Measurements from ENCODE around the gene ZMYM2. TPM values are rescaled to one million over a fixed set of nuclear protein-coding genes. Genes with fewer than 3 reads are reported as not detected.
A peak's percentile ranks its signal among the peaks of the same experiment; 100 is the strongest.
"Not testable (repeated sequence)": the region's sequence is repeated elsewhere in the genome, so short reads cannot be mapped to it uniquely, and the experiment has no call there.

Gene ZMYM2
- total RNA-seq, result 10 to 100 TPM; 49.0 to 55.4 TPM
- long read RNA-seq, full-length matches to known transcripts, result 1 of 16 reads
- long read RNA-seq, partial matches to known transcripts, result 8 of 16 reads
- long read RNA-seq, other reads (novel, unspliced or antisense), result 7 of 16 reads

DNA sequence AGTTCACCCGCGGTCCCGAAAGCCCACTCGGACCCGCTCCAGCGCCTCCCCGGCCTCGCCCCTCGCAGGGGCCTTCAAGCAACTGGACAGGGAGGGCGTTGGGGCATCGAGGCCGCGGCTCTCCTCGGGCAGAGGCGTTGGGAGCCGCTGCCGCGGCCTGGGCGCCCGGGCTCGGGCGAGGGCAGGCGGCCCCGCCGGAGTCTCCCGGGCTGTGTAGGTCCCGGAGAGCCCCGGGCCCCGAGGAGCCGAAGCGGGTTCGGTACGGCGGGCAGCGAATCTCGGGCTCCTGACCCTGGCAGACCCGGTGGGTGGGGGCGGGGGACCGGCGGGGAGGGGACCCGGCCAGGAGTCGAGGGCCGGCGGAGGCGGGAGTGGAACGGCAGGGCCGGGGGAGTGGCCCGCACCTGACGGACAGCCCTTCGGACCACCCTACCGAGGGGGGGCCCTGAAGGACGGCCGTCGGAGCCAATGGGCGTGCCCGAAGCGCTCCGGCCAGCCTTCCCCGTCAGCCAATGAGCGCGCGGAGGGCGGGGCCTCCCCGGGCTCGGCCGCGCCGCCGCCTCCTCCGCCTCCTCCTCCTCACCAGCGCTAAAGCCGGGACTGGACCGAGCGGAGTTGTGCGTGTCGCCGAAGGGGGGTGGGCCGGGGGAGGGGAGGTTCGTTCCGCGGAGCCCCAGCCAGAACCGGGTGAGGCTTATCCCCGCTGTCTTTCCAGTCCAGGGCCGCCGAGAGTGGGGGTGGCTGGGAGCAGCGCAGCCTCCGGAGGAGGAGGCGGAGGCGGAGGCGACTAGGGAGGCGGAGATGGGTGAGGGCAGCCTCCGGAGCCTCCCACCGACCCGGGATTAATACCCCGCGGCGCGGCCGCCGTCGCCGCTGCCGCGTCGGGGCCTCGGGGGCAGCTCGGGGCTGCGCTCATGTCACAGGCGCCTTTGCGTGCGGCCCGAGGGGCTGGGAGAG lies at the start of gene ZMYM2:
Gene ZMYM2 (plus strand): TSS at position 573 of the 957 bp plus-strand sequence. CDS start 34,346 bp downstream, outside the sequence.
- ATAC-seq (peak; percentile 95 to 96), DNase-seq (peak; percentile 98)
- intact Hi-C loops (cut with DNase I), result loop anchor here in 1 of 2 donors (5.0 kb wide), 1 partner anchor 96 kb away; the partner anchor contains the start of gene ZMYM5

DNA sequence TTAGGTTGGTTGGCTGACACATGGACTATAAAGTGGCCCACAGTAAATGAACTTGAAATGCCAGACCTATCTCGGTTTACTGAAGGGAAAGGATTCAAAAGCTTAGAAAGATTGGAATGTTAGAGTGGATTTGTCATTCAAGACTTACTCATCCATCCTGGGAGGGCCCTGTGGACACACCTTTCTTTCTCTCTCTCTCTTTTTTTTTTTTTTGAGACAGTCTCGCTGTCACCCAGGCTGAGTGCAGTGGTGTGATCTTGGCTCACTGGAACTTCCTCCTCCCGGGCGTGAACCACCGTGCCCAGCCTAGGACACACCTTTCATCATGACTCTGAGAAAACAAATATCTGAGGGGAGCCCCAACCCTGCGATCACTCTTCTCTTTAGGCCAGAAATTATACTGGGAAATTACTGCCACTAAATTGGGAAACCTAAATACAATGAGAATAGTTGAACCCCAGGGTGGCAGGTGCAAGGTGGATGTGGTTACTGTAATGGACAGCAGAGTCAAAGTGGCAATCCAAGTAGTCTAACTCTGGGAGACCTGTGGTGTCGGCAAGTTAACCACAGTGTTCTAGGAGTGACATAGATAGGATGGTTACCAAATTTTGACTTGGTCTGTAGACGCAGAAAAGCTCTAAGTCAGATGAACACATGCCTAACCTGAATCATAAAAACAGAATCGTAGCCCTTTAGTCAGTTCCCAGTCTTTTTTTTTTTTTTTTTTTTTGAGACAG lies 48.0 kb upstream of the ZMYM2 start:
- intact Hi-C loops (cut with DNase I), result no loop called here
- no peak for DNase-seq
- no peak for ATAC-seq

DNA sequence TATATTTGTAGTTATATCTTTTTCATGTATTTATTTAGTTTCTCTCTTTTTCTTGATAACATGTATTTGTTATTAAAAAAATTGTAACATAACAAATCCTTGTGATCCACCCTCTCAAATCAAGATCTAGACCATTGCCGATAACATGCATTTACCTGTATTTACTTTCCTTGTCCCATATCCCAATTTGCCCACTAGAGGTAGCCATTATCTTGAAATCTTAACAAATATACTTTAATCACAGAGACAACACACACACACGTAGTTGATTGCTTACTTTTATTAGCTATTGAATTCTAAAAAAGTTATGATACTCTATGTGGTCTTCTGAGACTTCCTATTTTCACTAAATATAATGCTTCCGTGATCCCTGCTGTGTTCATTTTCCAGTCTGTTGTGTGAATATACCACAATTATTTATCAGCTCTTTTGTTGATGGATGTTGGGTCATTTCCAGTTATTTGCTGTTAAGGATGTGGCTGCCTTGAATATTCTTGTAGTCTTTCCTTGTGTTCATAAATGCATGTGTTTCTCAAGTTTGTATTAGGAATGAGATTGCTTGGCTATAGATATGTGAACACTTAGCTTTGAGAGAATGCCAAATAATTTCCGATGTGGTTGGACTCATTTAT lies 31.3 kb upstream of the ZMYM2 start:
- no peak for ATAC-seq

DNA sequence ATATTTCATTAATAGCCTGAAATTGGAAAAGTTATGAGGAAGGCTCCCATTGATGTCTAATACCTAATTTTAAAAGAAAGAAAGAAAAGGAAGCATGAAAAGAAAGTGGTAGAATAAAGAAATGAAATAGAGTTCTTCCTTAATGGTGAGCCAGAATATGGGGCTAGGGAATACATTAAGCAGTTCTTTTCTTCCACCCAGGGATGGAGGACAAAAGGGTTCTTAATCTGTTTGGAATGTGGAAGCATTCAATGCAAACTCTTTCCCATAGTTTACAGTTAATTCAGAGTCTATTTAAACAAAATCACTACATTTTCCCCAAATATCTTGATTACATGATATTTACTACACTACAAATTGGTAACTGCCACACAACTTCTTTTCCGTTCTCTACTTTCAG lies 18.4 kb upstream of the ZMYM2 start:
- ATAC-seq (no peak), DNase-seq (no peak)
- intact Hi-C loops (cut with DNase I), result no loop called here

More for the DNA sequence above, 31.3 kb upstream of the ZMYM2 start:
- intact Hi-C loops (cut with DNase I), result no loop called here
- DNase-seq, result no peak

- no peak for ATAC-seq
- DNase-seq, result no peak
- intact Hi-C loops (cut with DNase I), result no loop called here
Measured at GRCh38 chr13:19950374-19950773, 8.2 kb upstream of the ZMYM2 start.

DNA sequence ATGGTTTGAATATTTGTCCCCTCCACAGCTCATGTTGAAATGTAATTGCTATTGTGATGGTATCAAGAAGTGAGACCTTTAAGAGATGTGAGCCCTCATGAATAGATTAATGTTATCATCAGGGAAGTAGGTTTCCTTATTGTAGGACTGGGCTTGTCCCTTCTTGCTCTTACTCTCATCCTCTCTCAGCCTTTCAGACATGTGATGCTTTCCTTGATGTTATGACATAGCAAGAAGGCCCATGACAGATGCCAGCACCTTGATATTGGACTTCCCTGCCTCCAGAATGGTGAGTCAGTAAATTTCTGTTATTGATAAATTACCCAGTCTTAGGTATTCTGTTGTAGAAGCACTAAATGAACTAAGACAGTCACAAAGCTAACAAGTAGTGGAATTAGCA lies 5.7 kb upstream of the ZMYM2 start:
- ATAC-seq (no peak), DNase-seq (no peak)
- intact Hi-C loops (cut with DNase I), result no loop called here

DNA sequence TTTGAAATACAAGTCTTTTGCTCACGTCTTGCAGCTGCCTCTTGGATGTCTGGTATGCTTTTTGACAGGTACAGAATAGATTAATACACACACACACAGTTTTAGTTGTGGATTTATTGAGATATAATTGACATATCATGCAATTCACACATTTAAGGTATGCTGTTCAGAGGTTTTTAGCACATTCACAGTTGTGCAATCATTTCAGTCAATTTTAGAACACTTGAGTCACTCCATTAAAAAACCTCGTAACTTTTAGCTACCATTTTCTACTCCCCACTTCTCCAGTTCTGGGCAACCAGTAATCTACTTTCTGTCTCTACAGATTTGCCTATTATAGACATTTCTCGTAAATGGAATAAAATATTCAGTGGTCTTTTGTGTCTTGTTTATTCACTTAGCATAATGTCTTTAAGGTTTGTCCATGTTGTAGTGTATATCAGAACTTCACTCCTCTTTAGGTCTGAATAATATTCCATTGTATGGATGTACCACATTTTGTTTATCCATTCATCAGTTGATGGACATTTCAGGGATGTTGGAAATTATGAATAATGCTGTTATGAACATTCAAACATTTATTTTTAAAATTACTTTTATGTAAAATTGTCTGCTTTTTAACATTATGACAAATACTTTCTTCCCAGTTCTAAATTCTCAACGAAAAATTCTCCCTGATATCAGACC lies 2.5 kb upstream of the ZMYM2 start:
- intact Hi-C loops (cut with DNase I), result loop anchor here in 1 of 2 donors (5.0 kb wide), 1 partner anchor 94 kb away; the partner anchor contains the start of gene ZMYM5
- ATAC-seq, result no peak
- no peak for DNase-seq

DNA sequence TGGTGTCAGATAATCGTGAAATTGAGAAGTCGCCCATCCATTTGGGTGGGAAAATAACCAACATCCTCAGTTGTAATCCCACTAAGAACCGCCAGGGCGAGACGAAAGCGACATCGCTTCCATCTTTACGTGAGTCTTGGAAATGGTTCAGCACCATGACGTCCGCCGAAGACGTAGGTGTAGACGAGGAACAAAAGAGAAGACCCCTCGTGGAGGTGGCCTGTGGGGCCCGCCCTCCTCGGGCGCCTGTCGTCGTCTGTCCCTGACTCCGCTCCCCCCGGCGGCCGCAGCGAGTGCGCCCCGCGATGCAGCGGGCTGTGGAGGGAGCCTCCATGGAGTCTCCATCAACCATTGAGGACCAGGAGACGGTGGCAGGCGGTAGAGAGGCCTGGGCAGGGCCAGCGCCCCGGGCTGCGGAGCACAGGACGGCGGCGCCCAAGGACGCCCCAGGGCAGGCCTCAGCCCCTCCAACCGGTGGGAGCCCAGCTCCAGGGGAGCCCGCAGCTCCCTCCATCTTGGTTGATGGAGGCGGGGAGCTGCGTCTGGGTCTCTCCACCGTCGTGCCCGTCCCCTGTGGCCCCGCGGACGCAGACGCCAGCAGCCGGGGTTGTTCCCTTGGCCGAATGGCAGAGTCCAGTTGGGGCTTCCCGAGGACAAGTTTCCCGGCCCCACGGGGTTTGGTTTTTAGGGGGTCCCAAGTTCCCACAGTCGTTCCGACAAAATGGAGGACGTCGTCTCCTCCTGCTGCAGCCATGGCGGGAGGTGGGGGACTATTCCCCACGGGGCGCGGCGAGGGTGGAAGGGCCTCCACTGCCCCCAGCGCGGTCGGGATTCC lies 990 bp upstream of the ZMYM2 start:
- ATAC-seq (peak; percentile 5 to 18), DNase-seq (peak; percentile 85)
- intact Hi-C loops (cut with DNase I), result loop anchor here in 1 of 2 donors (5.0 kb wide), 1 partner anchor 95 kb away; the partner anchor contains the start of gene ZMYM5

GRCh38 chr13:19959141-19959830 lies 759 bp downstream of the ZMYM2 start:
- peak in 1 of 2 donors; percentile 9 for ATAC-seq
- peak; percentile 69 for DNase-seq
- intact Hi-C loops (cut with DNase I), result loop anchor here in 1 of 2 donors (5.0 kb wide), 1 partner anchor 97 kb away; the partner anchor contains the start of gene ZMYM5

DNA sequence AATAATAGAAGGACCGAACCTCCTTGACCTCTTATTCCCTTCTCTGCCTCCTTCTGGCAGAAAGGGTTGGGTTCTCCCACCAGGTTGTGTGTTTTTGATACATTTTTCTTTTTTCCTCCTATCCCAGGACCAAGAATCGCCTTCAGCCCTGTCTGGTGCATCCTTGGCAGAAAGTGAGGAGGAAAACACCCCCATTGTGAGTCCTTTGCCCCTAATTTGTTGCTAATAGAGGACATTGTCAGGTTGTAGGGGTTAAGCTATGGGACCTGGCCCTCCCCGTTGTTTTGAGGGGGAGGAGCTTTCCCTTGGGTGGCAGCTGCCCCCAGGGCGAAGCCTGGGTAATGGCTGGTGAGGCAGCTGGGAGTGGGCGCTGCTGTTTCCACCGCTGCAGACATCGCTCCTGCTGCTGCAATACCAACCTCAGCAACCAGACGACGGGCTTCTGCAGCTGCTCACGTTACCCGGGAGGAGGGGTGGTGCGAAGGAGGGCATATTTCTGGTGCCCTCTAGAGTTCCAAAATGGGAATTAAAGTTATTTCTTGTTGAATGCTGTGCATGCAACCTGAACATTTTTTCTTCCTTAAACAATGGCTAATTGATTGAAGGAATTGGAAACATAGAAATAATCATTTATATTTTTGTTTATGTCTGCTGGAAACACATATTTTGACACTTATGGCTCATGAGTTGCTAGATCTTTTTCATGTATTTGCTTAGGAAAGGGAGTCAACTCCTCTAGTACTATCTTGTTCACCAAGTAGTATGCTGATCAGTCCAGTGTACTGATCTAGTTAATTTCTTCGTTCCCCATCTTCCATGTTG lies 1.5 kb downstream of the ZMYM2 start:
- DNase-seq (peak; percentile 87), ATAC-seq (peak; percentile 43 to 59)
- intact Hi-C loops (cut with DNase I), result loop anchor here in 1 of 2 donors (5.0 kb wide), 1 partner anchor 98 kb away; the partner anchor contains the start of gene ZMYM5

- intact Hi-C loops (cut with DNase I), result no loop called here
- DNase-seq (no peak), ATAC-seq (no peak)
Measured at GRCh38 chr13:19960653-19960976, 2.1 kb downstream of the ZMYM2 start.

- no peak for ATAC-seq
- no peak for DNase-seq
- intact Hi-C loops (cut with DNase I), result no loop called here
Measured at GRCh38 chr13:19961489-19961888, 3.0 kb downstream of the ZMYM2 start.

DNA sequence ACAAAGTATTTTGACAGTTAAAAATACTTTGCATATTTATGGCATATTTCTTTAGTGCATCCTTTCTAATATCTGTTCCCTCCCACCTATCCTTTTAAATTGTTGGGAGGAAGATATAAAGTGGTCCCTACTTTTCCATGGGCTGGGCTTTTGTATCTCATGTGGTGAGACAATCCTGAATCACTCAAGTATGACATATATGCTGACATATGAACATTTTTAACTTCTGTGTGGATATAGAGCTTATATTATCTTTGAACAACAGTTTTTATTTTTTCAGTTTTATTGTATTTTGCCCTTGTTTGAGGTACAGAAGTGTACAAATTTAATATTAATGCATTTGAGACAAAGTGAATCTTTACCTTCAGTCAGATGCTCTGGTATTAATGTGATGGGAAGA lies 3.4 kb downstream of the ZMYM2 start:
- intact Hi-C loops (cut with DNase I), result no loop called here
- ATAC-seq (no peak), DNase-seq (no peak)

DNA sequence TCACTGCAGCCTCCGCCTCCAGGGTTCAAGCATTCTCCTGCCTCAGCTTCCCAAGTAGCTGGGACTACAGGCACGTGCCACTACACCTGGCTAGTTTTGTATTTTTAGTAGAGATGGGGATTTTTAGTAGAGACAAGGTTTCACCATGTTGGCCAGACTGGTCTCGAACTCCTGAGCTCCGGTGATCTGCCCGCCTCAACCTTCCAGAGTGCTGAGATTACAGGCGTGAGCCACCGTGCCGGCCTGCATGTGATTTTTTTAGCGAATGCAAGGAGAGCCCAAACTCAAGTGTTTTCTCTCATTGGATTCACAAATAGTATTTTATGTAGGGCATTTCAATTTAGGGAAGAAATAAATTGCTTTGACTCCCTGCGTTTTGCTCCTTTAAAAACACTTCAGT lies 4.4 kb downstream of the ZMYM2 start:
- ATAC-seq (no peak), DNase-seq (no peak)
- intact Hi-C loops (cut with DNase I), result no loop called here

- intact Hi-C loops (cut with DNase I), result no loop called here
- ATAC-seq (no peak), DNase-seq (no peak)
Measured at GRCh38 chr13:19967621-19968020, 9.1 kb downstream of the ZMYM2 start.

GRCh38 chr13:19974498-19975009 lies 16.0 kb downstream of the ZMYM2 start:
- intact Hi-C loops (cut with DNase I); DNase-seq; ATAC-seq: not testable (repeated sequence)
